ENCODE results near the gene ELK4. TPM values are rescaled to one million over a fixed set of nuclear protein-coding genes. Genes with fewer than 3 reads are reported as not detected.

ELK4 gene
- total and polyA plus RNA-seq, 10 donors, result 8.5 to 109 (median 53.5) TPM

DNA sequence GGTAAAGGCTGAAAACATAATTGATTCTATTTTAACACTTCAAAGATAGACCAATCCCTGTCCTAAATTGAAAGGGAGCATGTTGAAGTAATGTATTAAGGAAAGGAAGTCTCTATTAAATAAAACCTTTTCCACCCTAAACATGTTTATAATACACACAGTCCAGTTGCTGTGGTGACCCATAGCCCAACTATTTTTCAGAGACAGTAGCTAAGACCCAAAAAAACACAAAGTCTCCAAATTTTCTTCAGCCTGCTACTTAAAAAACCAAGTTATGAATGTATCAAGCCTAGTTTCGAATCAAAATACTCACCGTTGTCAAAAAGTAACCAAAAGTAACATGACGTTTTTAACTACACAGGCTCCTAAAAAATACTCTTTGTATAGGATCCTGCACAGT is 1.6 kb downstream of the ELK4 start:
- no peaks in the 10 kb centered on the region for H3K27me3 ChIP-seq (replicated peaks in 1 of 7)

DNA sequence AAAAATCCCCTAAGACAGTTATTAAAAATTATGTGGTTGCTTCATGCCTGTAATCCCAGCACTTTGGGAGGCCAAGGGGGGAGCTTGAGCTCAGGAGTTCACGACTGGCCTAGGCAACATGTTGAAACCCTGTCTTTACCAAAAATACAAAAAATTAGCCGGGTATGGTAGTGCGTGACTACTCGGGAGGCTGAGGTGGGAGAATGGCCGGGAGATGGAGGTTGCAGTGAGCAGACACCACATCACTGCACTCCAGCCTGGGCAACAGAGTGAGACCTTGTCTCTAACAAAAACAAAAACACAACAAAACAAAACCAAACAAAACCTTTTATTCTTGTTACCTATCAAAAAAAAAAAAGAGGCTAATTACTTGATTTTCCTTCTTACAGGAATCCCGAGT is 2.1 kb downstream of the ELK4 start:
- 58 to 70% (median 65%) methylated on average over 6 of the region's 6 CpGs for WGBS, 5 donors
- intact Hi-C loops (cut with DNase I; ENCODE audit: low total_unique reads), result loop anchor here (5.0 kb wide), 2 partner anchors 37 to 102 kb away; no protein-coding TSS in a partner anchor

More for the DNA sequence above, 1.6 kb downstream of the ELK4 start:
- Histone ChIP-seq H3K4me3 (peak overlapping the region in 7 of 8 donors; percentile 61 to 81 (median 64)), H3K9me3 (no peaks in the 10 kb centered on the region), H3K36me3 (peaks cover 0 to 21% (median 0%) of the 10 kb centered on the region in 6 donors), H3K27ac (peak overlapping the region; percentile 84 to 99 (median 96)), H3K4me1 (peaks cover 43 to 71% (median 63%) of the 10 kb centered on the region in 6 donors)
- TF ChIP-seq, protein P1, sequence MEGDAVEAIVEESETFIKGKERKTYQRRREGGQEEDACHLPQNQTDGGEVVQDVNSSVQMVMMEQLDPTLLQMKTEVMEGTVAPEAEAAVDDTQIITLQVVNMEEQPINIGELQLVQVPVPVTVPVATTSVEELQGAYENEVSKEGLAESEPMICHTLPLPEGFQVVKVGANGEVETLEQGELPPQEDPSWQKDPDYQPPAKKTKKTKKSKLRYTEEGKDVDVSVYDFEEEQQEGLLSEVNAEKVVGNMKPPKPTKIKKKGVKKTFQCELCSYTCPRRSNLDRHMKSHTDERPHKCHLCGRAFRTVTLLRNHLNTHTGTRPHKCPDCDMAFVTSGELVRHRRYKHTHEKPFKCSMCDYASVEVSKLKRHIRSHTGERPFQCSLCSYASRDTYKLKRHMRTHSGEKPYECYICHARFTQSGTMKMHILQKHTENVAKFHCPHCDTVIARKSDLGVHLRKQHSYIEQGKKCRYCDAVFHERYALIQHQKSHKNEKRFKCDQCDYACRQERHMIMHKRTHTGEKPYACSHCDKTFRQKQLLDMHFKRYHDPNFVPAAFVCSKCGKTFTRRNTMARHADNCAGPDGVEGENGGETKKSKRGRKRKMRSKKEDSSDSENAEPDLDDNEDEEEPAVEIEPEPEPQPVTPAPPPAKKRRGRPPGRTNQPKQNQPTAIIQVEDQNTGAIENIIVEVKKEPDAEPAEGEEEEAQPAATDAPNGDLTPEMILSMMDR (IDR thresholded peaks at IDR 0.05 in 8 of 11, conservative IDR thresholded peaks at IDR 0.05 in 3 of 11), result no peak
- no peak for TF ChIP-seq POLR2AphosphoS5 (IDR thresholded peaks at IDR 0.05)
- TF ChIP-seq POLR2A (IDR thresholded peaks at IDR 0.05), result no peak
- intact Hi-C loops (cut with DNase I; ENCODE audit: low total_unique reads), result loop anchor here (5.0 kb wide), 2 partner anchors 38 to 103 kb away; no protein-coding TSS in a partner anchor
- DNase-seq, result no peak
- 6 to 21% (median 15%) methylated on average over 3 of the region's 3 CpGs for WGBS, 5 donors

GRCh38 chr1:205627956-205628355 is 3.9 kb downstream of the ELK4 start:
- no peak overlapping the region for H3K27ac ChIP-seq
- 88 to 97% (median 89%) methylated on average over 8 of the region's 8 CpGs for WGBS, 5 donors
- TF ChIP-seq POLR2AphosphoS5 (IDR thresholded peaks at IDR 0.05), result no peak
- TF ChIP-seq, protein P1 (IDR thresholded peaks at IDR 0.05 in 8 of 11, conservative IDR thresholded peaks at IDR 0.05 in 3 of 11), result no peak
- TF ChIP-seq POLR2A (IDR thresholded peaks at IDR 0.05), result no peak
- H3K36me3 ChIP-seq, result peaks cover 0 to 32% (median 9%) of the 10 kb centered on the region in 6 donors
- H3K27me3 ChIP-seq (replicated peaks in 1 of 7), result no peaks in the 10 kb centered on the region
- intact Hi-C loops (cut with DNase I; ENCODE audit: low total_unique reads), result no loop called here
- no peak overlapping the region for H3K4me3 ChIP-seq
- no peaks in the 10 kb centered on the region for H3K9me3 ChIP-seq
- H3K4me1 ChIP-seq, result peaks cover 43 to 87% (median 74%) of the 10 kb centered on the region in 6 donors
- DNase-seq, result no peak

More for the DNA sequence above, 2.1 kb downstream of the ELK4 start:
- Histone ChIP-seq H3K27me3 (replicated peaks in 1 of 7) (no peaks in the 10 kb centered on the region), H3K4me3 (peak overlapping the region in 5 of 8 donors; percentile 62 to 81 (median 64)), H3K36me3 (peaks cover 0 to 22% (median 0%) of the 10 kb centered on the region in 6 donors), H3K27ac (peak overlapping the region in 7 of 8 donors; percentile 94 to 99 (median 96)), H3K9me3 (no peaks in the 10 kb centered on the region), H3K4me1 (peaks cover 43 to 76% (median 66%) of the 10 kb centered on the region in 6 donors)
- no peak for TF ChIP-seq POLR2AphosphoS5 (IDR thresholded peaks at IDR 0.05)
- TF ChIP-seq POLR2A (IDR thresholded peaks at IDR 0.05), result no peak
- TF ChIP-seq, protein P1 (IDR thresholded peaks at IDR 0.05 in 8 of 11, conservative IDR thresholded peaks at IDR 0.05 in 3 of 11), result no peak
- DNase-seq, result no peak

- Histone ChIP-seq H3K27ac (peak overlapping the region in 3 of 8 donors; percentile 29 to 46 (median 46)), H3K4me1 (peaks cover 38 to 89% (median 68%) of the 10 kb centered on the region in 6 donors), H3K36me3 (peaks cover 0 to 49% (median 26%) of the 10 kb centered on the region in 6 donors), H3K9me3 (no peaks in the 10 kb centered on the region), H3K27me3 (replicated peaks in 1 of 7) (no peaks in the 10 kb centered on the region), H3K4me3 (no peak overlapping the region)
- 35 to 60% (median 49%) methylated on average over 3 of the region's 3 CpGs for WGBS, 5 donors
- intact Hi-C loops (cut with DNase I; ENCODE audit: low total_unique reads), result no loop called here
- no peak for DNase-seq
- TF ChIP-seq POLR2AphosphoS5 (IDR thresholded peaks at IDR 0.05), result no peak
- no peak for TF ChIP-seq POLR2A (IDR thresholded peaks at IDR 0.05)
- TF ChIP-seq, protein P1 (IDR thresholded peaks at IDR 0.05 in 8 of 11, conservative IDR thresholded peaks at IDR 0.05 in 3 of 11), result no peak
Observed at GRCh38 chr1:205626216-205626615, 5.6 kb downstream of the ELK4 start.
